CD14-positive monocyte (primary cell): ENCODE data around the gene SLC9C1. TPM values are rescaled to one million over a fixed set of nuclear protein-coding genes. Genes with fewer than 3 reads are reported as not detected.

Experiments used
- DNase-seq, 3 donors: peaks; one replicate each; pipeline ENCODE4 v3.0.0-alpha.2; 2011 to 2022
- H2AFZ ChIP-seq: 2 replicates; pipeline ENCODE4 v1.6.0; 2012; ENCODE audit warnings: mild to moderate bottlenecking, low read depth, low read length, inconsistent platforms; ENCODE audit not compliant: insufficient read depth, poor library complexity, severe bottlenecking
- H3K27ac ChIP-seq, 2 donors: 1 replicate in 1 of 2; 2 replicates in 1 of 2; pipeline ENCODE4 v1.5.1; 2012 to 2013; ENCODE audit warnings: low read length in 2 of 2, control low read depth in 1 of 2, inconsistent platforms in 1 of 2, low read depth in 1 of 2, mild to moderate bottlenecking in 1 of 2
- H3K27me3 ChIP-seq, 2 donors: one replicate each; pipeline versions ENCODE4 v1.6.0 to v1.6.1; 2011 to 2013; ENCODE audit warnings: low read length in 2 of 2; ENCODE audit not compliant: control insufficient read depth in 2 of 2, insufficient read depth in 2 of 2
- H3K36me3 ChIP-seq, 2 donors: replicated peaks in 1 of 2; 1 replicate in 1 of 2; 2 replicates in 1 of 2; pipeline versions ENCODE4 v1.5.1 to v1.6.1; 2012 to 2013; ENCODE audit warnings: low read length in 2 of 2, control low read depth in 1 of 2, inconsistent platforms in 1 of 2, mild to moderate bottlenecking in 1 of 2; ENCODE audit not compliant: insufficient read depth in 2 of 2, control insufficient read depth in 1 of 2
- H3K4me1 ChIP-seq, 2 donors: 1 replicate in 1 of 2; 2 replicates in 1 of 2; pipeline versions ENCODE4 v1.5.1 to v1.6.1; 2012 to 2013; ENCODE audit warnings: low read length in 2 of 2, control low read depth in 1 of 2, inconsistent platforms in 1 of 2, mild to moderate bottlenecking in 1 of 2, moderate library complexity in 1 of 2; ENCODE audit not compliant: insufficient read depth in 2 of 2, control insufficient read depth in 1 of 2
- H3K4me2 ChIP-seq: replicated peaks from 2 replicates; pipeline ENCODE3; 2012; ENCODE audit warnings: low read length, moderate library complexity, mild to moderate bottlenecking; ENCODE audit not compliant: poor library complexity, severe bottlenecking; ENCODE audit errors: extremely low read depth
- H3K4me3 ChIP-seq, 3 experiments: fragments of 200-600 bp in 1 of 3; sonication (generic) in 1 of 3; replicated peaks in 1 of 3; 1 replicate in 2 of 3; 2 replicates in 1 of 3; pipeline ENCODE4 v1.5.1; 2011 to 2013; ENCODE audit warnings: low read length in 3 of 3, mild to moderate bottlenecking in 3 of 3, control low read depth in 2 of 3, low read depth in 2 of 3, inconsistent platforms in 1 of 3, moderate library complexity in 1 of 3
- H3K79me2 ChIP-seq: 2 replicates; pipeline ENCODE4 v1.6.0; 2012; ENCODE audit warnings: mild to moderate bottlenecking, control low read depth, inconsistent platforms, low read length, moderate library complexity; ENCODE audit not compliant: insufficient read depth
- H3K9ac ChIP-seq: 2 replicates; pipeline ENCODE4 v1.6.0; 2017; ENCODE audit warnings: low read length, mild to moderate bottlenecking; ENCODE audit not compliant: insufficient read depth, poor library complexity, severe bottlenecking
- H3K9me3 ChIP-seq, 2 donors: replicated peaks in 1 of 2; 1 replicate in 1 of 2; 2 replicates in 1 of 2; pipeline versions ENCODE4 v1.5.1 to v1.6.1; 2012 to 2013; ENCODE audit warnings: low read length in 2 of 2, control low read depth in 1 of 2; ENCODE audit not compliant: control insufficient read depth in 1 of 2, insufficient read depth in 1 of 2
- H4K20me1 ChIP-seq: 2 replicates; pipeline ENCODE4 v1.6.0; 2012; ENCODE audit warnings: mild to moderate bottlenecking, low read length, control low read depth, moderate library complexity; ENCODE audit not compliant: insufficient read depth
- H3K27ac Mint-ChIP-seq, 7 donors: one replicate each; pipeline ENCODE4 v1.8.0; 2020; ENCODE audit warnings: mild to moderate bottlenecking in 7 of 7, mixed read lengths in 7 of 7, moderate library complexity in 6 of 7, inconsistent platforms in 2 of 7
- H3K27me3 Mint-ChIP-seq, 3 donors: one replicate each; pipeline ENCODE4 v1.8.0; 2021 to 2022; ENCODE audit warnings: low read depth in 3 of 3, mild to moderate bottlenecking in 3 of 3, mixed read lengths in 3 of 3, moderate library complexity in 3 of 3, inconsistent platforms in 1 of 3
- H3K36me3 Mint-ChIP-seq, 2 donors: one replicate each; pipeline ENCODE4 v1.8.0; 2020; ENCODE audit warnings: mixed read lengths in 2 of 2, inconsistent platforms in 1 of 2, mild to moderate bottlenecking in 1 of 2
- H3K4me1 Mint-ChIP-seq: one replicate; pipeline ENCODE4 v1.8.0; 2020; ENCODE audit warnings: mild to moderate bottlenecking, mixed read lengths
- H3K4me3 Mint-ChIP-seq, 2 donors: one replicate each; pipeline ENCODE4 v1.8.0; 2020; ENCODE audit warnings: mild to moderate bottlenecking in 2 of 2, mixed read lengths in 2 of 2, moderate library complexity in 1 of 2
- H3K9me3 Mint-ChIP-seq, 7 donors: one replicate each; pipeline ENCODE4 v1.8.0; 2020 to 2022; ENCODE audit warnings: mixed read lengths in 7 of 7, mild to moderate bottlenecking in 6 of 7, moderate library complexity in 6 of 7, inconsistent platforms in 2 of 7
- WGBS: methylation state at CpG from one replicate; pipeline ENCODE4 v1.1.5; 2013; ENCODE audit warnings: missing lambda C conversion rate; ENCODE audit not compliant: insufficient coverage; 5-methylcytosine and 5-hydroxymethylcytosine counted together
- intact Hi-C, 2 donors: fragments of 100-400 bp; cut with micrococcal nuclease; formaldehyde crosslinking; loops; one replicate each; pipeline versions ENCODE4 v1.15.0 to v1.15.1; 2023
- polyA plus RNA-seq, 3 donors: library from polyadenylated mRNA; depleted of rRNA in 1 of 3; unstranded in 2 of 3; stranded (reverse) in 1 of 3; fragments of 300-500 nt in 2 of 3; fragments of >200 nt in 1 of 3; fragmentation: Illumina TruSeq in 2 of 3; gene quantifications; 1 replicate in 2 of 3; 2 replicates in 1 of 3; pipeline ENCODE4 v1.2.3, GENCODE V29; 2012 to 2021
- TF ChIP-seq, protein P1 (sequence below): fragments of 200-600 bp; IDR thresholded peaks from one replicate; pipeline ENCODE4 v1.8.0; 2022; ENCODE audit warnings: antibody characterized with exemption, mild to moderate bottlenecking

SLC9C1 gene
- polyA plus RNA-seq, 3 donors, result not detected

DNA sequence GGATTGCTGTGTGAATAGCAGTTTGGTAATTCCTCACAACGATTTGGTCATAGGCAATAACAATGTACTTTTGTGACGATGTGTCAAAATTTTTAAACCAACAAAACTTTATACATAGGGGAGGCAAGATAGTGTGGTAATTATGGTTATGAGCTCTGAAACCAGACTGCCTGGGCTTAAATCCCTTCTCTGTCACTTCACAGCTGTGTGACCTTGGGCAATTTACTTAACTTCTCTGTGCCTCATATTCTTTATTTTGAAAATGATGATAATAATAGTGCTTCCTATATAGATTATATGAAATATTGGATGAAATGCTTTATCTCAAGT is 44.7 kb upstream of the SLC9C1 start:
- no peaks in the 10 kb centered on the region for H4K20me1 ChIP-seq
- intact Hi-C loops, result no loop called here
- peaks cover 6 to 8% of the 10 kb centered on the region in 2 donors for H3K4me1 ChIP-seq
- H3K79me2 ChIP-seq, result no peaks in the 10 kb centered on the region
- peaks cover 0 to 3% of the 10 kb centered on the region in 2 donors for H3K27me3 ChIP-seq
- no peak overlapping the region for H3K4me3 ChIP-seq
- Mint-ChIP-seq H3K9me3 (peaks cover 0 to 4% (median 0%) of the 10 kb centered on the region in 7 donors), H3K4me3 (no peak overlapping the region), H3K4me1 (peaks cover 17% of the 10 kb centered on the region), H3K27ac (no peak overlapping the region), H3K36me3 (no peaks in the 10 kb centered on the region), H3K27me3 (peaks cover 0 to 8% (median 4%) of the 10 kb centered on the region in 3 donors)
- no CpG with 5 or more reads among the region's 2 CpGs for WGBS
- no peak overlapping the region for H3K4me2 ChIP-seq
- H3K27ac ChIP-seq, result no peak overlapping the region
- H3K9me3 ChIP-seq, result peaks cover 0 to 4% of the 10 kb centered on the region in 2 donors
- no peaks in the 10 kb centered on the region for H3K36me3 ChIP-seq
- DNase-seq, result no peak
- TF ChIP-seq, protein P1, sequence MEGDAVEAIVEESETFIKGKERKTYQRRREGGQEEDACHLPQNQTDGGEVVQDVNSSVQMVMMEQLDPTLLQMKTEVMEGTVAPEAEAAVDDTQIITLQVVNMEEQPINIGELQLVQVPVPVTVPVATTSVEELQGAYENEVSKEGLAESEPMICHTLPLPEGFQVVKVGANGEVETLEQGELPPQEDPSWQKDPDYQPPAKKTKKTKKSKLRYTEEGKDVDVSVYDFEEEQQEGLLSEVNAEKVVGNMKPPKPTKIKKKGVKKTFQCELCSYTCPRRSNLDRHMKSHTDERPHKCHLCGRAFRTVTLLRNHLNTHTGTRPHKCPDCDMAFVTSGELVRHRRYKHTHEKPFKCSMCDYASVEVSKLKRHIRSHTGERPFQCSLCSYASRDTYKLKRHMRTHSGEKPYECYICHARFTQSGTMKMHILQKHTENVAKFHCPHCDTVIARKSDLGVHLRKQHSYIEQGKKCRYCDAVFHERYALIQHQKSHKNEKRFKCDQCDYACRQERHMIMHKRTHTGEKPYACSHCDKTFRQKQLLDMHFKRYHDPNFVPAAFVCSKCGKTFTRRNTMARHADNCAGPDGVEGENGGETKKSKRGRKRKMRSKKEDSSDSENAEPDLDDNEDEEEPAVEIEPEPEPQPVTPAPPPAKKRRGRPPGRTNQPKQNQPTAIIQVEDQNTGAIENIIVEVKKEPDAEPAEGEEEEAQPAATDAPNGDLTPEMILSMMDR, result no peak
- no peak overlapping the region for H3K9ac ChIP-seq
- H2AFZ ChIP-seq, result no peak overlapping the region

GRCh38 chr3:112338021-112338726 is 44.2 kb upstream of the SLC9C1 start:
- Histone ChIP-seq H3K27ac (no peak overlapping the region), H3K9ac (no peak overlapping the region), H3K27me3 (peaks cover 0 to 3% of the 10 kb centered on the region in 2 donors), H3K4me2 (no peak overlapping the region), H3K4me3 (no peak overlapping the region), H3K79me2 (no peaks in the 10 kb centered on the region), H3K36me3 (no peaks in the 10 kb centered on the region), H2AFZ (no peak overlapping the region), H3K4me1 (peaks cover 10 to 13% of the 10 kb centered on the region in 2 donors), H3K9me3 (peaks cover 0 to under 1% of the 10 kb centered on the region in 2 donors), H4K20me1 (no peaks in the 10 kb centered on the region)
- peaks cover 22% of the 10 kb centered on the region for H3K4me1 Mint-ChIP-seq
- 100% methylated on average over 1 of the region's 6 CpGs for WGBS
- peaks cover 0 to 4% (median 0%) of the 10 kb centered on the region in 7 donors for H3K9me3 Mint-ChIP-seq
- DNase-seq, result no peak
- TF ChIP-seq, protein P1, result no peak
- H3K27ac Mint-ChIP-seq, result no peak overlapping the region
- H3K36me3 Mint-ChIP-seq, result no peaks in the 10 kb centered on the region
- no peak overlapping the region for H3K4me3 Mint-ChIP-seq
- peaks cover 4 to 14% (median 4%) of the 10 kb centered on the region in 3 donors for H3K27me3 Mint-ChIP-seq
- intact Hi-C loops, result no loop called here
